ENCODE results near the gene LNX2.

The LNX2 gene

DNA sequence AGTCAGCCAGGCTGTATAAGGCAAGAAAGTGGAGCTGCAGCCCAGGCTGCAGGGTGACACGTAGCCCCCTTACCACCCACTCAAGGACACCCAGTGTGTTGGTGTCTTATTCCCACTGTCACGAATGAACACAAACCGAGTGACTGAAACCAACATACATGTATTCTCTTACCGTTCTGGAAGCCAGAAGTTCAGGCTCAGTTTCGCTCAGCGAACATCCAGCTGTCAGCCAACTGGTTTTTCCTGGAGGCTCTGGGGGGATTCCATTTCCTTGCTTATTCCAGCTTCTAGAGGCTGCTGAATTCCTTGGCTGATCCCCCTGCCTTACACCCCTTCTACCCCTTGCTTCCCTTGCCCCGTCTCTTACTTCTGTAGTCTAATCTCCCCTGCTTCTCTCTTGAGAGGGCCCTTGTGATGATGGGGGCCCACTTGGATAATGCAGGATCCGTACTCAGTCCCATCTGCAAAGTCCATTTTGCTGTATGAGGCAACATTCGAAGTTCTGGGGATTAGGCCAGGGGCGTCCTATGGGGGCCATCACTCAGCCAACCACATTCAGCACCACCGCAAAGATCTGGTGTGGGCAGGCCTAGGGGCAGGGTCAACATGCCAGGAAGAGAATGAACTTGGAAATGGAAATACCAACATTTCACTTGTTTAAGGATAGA lies 122.6 kb downstream of the LNX2 start:
- no peaks in the 10 kb centered on the region for H3K9me3 Mint-ChIP-seq
- DNase-seq, result no peak
- peaks cover 14% of the 10 kb centered on the region for H3K27me3 Mint-ChIP-seq (ENCODE audit: low read depth, poor library complexity)
- no peak overlapping the region for H3K27ac Mint-ChIP-seq
- no peaks in the 10 kb centered on the region for H3K36me3 Mint-ChIP-seq (ENCODE audit: low read depth)
- peaks cover 26% of the 10 kb centered on the region for H3K4me1 Mint-ChIP-seq
- TF ChIP-seq, protein P1, sequence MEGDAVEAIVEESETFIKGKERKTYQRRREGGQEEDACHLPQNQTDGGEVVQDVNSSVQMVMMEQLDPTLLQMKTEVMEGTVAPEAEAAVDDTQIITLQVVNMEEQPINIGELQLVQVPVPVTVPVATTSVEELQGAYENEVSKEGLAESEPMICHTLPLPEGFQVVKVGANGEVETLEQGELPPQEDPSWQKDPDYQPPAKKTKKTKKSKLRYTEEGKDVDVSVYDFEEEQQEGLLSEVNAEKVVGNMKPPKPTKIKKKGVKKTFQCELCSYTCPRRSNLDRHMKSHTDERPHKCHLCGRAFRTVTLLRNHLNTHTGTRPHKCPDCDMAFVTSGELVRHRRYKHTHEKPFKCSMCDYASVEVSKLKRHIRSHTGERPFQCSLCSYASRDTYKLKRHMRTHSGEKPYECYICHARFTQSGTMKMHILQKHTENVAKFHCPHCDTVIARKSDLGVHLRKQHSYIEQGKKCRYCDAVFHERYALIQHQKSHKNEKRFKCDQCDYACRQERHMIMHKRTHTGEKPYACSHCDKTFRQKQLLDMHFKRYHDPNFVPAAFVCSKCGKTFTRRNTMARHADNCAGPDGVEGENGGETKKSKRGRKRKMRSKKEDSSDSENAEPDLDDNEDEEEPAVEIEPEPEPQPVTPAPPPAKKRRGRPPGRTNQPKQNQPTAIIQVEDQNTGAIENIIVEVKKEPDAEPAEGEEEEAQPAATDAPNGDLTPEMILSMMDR (IDR thresholded peaks at IDR 0.05), result no peak
- H3K4me3 Mint-ChIP-seq, result no peak overlapping the region

DNA sequence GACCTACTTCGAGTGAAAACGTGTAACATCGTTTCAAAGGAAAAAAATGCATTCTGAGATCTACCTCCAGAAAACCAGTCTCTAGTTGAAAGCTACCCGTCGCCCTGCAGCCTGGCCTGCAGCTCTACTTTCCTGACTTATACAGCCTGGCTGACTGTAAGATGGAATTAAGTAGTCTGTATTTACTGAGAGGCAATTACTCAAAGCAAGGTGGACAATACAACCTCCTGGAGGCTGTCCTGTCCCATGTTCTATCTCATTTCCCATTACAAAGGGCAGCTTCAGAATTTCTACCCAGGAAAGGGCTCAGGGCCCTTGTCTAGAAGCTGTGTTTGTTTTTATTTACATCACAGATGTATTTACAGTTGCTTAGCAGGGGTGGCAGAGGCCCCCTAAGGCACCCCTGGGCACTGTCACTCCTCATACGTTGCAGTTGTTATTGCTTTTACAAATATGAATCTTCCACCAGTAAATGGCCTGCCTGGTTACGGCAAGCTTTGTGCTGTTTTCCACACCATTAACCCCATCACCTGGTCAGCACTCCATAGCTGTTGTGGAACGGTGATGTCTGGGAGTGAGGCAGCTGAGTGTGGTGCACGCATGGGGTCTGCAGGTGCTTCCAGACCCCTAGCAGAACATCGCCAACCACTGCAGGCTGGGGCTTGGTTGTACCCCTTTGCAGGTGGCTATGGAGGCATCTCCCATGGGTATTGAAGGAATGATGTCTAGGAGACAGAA lies 123.6 kb downstream of the LNX2 start:
- DNase-seq, result peak; percentile 14
- TF ChIP-seq, protein P1 (IDR thresholded peaks at IDR 0.05), result no peak
- Mint-ChIP-seq H3K27ac (peak overlapping the region; percentile 50), H3K4me1 (peaks cover 22% of the 10 kb centered on the region), H3K4me3 (no peak overlapping the region), H3K27me3 (ENCODE audit: low read depth, poor library complexity) (peaks cover 14% of the 10 kb centered on the region), H3K9me3 (peaks cover under 1% of the 10 kb centered on the region), H3K36me3 (ENCODE audit: low read depth) (no peaks in the 10 kb centered on the region)

DNA sequence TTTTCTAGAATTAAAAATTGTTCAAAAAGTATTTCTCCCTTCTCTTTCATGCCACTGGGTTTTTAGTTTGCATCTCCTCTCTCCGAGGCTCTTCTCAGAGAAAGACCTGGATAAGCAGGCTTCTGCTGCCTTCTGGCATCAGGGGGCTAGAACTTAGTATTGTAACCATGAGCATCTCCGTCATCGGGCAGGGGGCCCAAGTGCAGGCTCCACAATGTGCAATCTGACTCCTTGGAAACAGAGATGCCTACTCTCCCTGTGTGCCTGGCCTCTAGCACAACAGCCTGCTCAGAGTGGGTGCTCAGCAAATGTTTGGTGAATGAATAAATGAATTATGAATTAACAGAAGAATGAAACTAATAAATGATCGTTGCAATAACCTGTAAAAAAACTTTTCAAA lies 124.3 kb downstream of the LNX2 start:
- H3K4me1 Mint-ChIP-seq, result peaks cover 22% of the 10 kb centered on the region
- peaks cover 5% of the 10 kb centered on the region for H3K9me3 Mint-ChIP-seq
- H3K27me3 Mint-ChIP-seq (ENCODE audit: low read depth, poor library complexity), result peaks cover 14% of the 10 kb centered on the region
- DNase-seq, result no peak
- H3K4me3 Mint-ChIP-seq, result no peak overlapping the region
- no peak overlapping the region for H3K27ac Mint-ChIP-seq
- TF ChIP-seq, protein P1 (IDR thresholded peaks at IDR 0.05), result no peak
- no peaks in the 10 kb centered on the region for H3K36me3 Mint-ChIP-seq (ENCODE audit: low read depth)
